Stimulated activated CD8-positive, alpha-beta memory T cell treated with anti-CD3 and anti-CD28 coated beads, Interleukin-15, amount 100 ng/mL, for 24 hours (primary cell): Measurements from ENCODE around the gene ILDR1.

ENCODE experiments used
- DNase-seq: peaks from one replicate; pipeline ENCODE4 v3.0.0-alpha.2; 2020; ENCODE audit warnings: low read depth

Gene ILDR1

DNA sequence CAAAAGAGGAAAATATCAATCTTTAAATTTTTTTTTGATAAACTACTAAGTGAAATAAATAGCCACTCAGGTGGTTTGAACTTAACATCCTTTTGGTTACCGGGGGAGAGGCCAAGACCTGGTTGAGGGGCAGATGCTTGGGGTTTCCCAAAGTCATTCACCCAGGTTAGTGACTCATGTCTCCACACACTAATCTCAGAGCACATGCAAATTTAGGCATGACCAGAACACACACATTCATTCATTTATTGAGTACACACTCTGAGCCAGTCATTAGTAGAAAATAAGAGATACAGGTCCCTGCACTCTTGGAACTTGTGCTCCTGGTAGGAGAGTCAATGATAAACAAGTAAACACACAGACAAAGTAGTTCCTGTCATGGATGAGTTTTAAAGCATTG is 7.3 kb downstream of the ILDR1 start:
- no peak for DNase-seq

DNA sequence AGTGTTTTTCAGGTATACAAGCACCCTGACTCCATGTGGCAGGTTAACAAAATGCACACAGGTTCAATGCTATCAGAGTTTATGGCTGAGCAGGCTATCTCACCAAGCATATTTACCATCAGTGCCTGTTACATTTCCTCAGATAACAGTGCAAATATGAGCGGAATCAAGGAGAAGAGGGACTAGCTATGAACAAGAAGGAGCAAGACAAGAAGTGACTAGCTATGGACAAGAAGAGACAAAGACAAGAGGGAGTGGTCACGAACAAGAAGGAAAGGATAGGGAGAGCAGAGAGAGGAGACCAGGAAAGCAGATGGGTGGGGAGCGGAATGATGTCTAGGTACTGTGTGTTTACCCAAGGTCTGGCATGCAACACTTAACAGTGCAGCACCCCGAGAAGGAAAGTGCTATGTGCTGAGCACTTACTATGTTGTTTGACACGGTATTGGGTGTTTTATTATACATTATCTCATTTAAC is 8.6 kb downstream of the ILDR1 start:
- no peak for DNase-seq

DNA sequence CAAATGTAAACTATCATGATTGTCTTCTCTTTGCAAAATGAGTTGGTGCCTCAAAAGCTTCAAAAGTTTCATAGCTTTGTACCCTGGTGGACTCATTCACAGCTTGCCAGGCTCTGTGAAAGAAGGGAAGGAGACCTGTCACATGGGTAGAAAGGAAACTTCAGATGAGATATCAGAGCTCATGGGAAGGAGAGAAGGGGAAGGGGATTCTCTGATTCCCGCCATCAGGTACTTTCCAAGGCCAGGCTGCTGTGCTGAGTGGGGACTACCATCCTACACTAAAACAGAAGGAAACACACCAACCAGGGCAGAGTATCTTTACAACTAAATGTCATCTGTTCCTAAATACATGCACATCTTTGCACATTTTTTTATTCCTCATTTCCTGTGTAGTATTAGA is 9.2 kb downstream of the ILDR1 start:
- no peak for DNase-seq

DNA sequence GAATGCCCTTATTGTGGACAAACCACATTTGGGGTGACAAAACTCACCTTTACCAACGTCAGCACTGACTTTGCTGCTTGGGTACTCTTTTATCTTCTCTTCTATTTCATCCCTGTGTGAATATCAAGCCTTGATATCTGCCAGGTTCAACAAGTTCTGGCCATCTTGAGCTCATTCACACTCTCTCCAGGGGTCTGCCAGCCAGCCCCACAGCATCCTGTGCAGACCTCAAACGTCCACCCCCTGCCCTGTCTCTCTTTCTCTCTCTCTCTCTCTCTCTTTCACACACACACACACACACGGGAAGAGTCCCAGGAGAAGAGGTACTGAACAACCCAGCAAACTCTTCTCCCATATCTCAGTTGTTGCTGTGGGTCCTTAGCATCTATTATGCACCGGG is 10.7 kb downstream of the ILDR1 start:
- no peak for DNase-seq

DNA sequence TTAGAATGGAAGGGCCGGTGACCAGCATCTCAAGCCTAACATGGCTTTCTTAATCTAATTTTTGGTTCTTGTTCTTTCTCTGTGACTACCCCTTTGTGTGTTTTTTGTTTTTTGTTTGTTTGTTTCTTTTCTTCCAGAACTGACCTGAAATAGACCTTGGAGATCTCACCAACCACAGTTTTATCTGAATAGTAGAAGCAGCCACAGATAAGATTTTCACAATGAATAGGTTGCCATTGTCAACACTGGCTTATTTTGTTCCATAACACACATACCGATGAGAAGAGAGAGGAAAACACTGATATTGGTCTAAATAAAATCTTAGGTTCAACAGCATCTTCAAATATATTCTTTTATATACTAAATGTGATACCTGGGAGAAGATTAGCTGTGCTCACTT is 11.5 kb downstream of the ILDR1 start:
- DNase-seq, result no peak

DNA sequence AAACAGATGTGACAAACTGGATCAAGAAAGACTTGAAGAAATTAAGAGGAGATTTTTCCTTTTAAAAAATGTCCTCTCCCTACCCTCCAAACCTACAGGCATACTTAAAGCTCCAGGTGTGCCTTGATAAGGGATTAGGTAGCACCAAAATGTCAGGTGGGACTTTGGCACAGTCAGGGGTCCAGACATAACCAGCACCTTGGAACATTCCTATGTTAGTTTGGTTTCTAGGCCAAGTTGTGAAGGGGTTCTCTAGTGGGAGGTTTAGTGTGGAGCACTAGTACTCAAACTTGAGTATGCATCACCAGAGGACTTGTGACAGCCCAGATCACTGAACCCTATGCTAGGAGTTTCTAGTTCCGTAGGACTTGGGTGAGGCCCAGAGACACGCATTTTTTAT is 13.9 kb downstream of the ILDR1 start:
- no peak for DNase-seq

DNA sequence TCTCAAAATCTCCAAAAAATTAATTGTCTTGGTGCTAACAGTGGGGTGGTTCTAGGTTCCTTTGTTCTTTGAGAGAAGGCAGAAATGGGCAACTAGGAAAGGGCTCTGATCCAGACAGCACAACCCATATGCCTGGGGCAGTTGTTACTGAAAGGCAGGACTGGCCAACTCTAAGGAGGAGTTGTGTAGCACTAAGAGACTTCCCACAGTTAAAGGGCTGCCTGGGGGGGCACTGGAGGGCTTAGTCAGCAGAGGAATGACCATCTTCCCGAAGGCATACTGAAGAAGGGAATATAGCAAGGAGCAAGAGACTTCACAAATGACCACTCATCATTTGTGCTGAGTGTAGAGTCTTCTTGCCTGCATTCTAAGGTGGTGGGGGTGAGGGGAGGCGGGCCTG is 15.8 kb downstream of the ILDR1 start:
- DNase-seq, result no peak

DNA sequence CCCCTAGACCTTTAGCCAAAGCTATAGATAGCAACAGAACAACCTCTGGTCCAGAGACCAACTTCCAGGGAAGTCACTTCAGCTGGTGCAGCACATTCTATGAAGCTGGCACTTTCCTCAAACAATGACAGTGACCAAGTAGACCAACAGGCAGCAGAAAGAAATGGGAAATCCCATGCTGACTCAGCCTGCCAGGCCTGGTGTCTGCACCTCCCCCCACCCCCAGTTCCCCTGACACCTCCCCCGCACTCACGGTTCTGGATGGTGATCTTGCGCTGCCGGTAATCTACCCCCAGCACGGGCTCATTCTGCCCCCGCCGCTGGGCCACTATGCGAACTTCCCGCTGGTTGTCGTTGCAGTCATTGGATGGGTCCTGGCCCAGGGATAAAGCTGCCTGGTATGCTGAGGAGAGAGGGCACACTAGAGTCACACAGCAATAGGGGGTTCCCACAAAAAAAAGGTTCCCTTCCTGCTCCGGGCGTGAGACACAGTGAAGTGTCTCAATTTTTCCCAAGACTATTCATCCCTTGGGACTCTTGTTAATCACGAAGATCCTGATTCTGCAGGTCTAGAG is 17.0 kb downstream of the ILDR1 start:
- DNase-seq, result no peak

DNA sequence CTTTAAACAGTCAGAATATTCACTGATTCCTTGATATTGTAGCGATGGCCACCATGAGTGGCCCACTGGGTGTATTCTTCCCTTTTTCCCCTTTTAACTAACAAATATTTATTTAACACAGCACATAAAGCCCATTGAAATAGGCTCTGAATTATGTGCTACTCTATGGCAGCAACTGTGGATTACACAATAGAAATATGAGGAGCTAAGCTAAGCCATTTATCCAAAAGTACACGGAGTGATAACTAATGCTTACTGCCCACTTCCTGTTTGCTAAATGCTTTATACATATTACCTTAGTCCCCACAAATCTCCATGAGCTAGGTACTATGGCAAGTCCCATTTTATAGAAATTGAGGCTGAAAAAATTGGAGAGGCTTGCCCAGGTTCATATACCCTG is 17.9 kb downstream of the ILDR1 start:
- DNase-seq, result no peak

DNA sequence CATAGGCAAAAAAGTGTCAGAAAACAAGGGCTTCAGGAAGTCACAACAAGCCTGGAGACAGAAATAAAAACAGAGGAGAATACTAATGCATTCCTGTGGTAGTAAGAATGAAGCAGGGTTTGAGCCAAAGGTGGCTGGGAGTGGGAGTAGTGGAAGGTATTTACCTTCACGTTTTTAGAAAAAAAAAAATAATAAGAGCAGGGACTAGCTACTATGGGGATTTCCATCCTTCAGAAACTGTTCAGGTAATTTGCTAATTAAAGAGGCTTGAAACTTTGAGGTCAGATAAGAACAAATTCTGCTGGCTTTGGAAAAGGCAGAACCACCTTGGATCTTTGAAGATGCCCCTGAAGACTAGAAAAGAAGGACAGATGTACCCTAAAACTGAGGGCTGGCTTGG is 18.4 kb downstream of the ILDR1 start:
- DNase-seq, result no peak

DNA sequence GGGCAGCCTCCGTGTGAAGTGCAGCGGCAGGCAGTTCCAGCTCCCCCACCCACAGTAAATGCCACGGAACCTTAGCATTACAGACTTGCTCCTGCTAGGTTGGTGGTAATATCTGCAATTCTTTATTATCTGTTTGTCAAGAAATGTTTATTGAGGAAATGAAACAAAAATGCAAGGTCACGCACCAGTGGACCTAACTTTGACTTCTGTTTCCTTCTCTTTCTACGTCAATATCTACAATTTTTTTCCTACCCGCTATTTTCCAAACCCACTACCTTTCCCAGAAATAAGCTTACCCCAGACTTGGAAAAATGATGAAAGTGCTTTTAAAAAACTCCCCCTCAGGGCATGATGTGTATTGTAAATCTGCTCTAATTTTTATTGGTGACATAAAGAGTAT is 18.9 kb downstream of the ILDR1 start:
- DNase-seq, result no peak

DNA sequence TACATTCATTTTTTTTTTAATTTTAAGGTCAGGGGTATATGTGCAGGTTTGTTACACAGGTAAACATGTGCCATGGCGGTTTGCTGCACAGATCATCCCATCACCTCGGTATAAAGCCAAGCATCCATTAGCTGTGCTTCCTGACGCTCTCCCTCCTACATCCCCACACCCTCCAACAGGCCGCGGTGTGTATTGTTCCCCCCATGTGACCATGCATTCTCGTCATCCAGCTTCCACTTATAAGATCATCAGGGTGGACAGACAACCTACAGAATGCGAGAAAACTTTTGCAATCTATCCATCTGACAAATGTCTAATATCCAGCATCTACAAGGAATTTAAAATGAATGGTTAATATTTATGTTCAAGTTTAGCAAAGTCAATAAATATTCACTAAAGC is 19.4 kb downstream of the ILDR1 start:
- no peak for DNase-seq

DNA sequence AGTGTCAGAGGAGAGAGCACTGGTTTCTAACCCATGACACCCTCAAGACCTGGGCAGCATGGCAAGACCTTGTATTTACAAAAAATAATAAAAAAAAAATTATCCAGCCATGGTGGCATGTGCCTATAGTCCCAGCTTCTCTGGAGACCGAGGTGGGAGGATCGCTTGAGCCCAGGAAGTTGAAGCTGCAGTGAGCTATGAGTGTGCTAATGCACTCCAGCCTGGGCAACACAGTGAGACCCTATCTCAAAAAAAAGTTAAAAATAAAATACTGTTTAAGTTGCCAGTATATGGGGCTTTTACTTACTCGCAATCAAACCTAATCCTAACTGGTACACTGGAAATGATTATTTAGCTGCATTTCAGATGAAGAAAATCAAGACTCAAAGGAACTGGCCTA is 20.2 kb downstream of the ILDR1 start:
- no peak for DNase-seq

DNA sequence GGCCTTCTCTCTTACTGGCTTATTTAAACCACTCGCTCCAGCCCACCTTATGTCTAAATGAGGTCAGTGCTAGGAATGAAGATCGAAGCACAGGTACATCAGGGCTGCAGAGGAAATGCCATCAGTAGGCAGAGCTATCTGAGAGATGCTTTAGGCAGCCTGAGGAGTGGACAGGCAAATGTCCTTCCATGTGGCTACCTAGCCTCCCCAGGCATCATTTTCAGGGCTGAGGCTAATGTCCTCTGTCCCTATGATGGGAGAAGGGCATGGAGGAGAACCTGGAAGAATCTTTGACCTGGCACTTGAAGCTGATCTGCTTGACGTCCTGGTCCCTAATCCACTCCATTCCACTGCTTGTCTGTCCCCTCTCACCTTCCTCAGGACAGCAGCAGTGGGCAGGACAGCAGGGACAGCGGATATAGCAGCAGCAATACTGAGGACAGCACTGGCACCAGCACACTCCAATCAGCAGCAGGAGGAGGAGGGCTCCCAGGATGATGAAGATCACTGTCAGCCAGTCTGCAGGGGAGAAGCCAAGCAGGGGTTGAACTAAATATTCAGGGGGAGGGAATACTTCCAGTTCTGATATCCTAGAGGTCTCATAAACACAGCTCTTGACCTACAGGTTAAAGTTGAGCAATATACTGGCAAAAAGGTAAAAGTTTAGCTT is 21.0 kb downstream of the ILDR1 start:
- DNase-seq, result no peak

DNA sequence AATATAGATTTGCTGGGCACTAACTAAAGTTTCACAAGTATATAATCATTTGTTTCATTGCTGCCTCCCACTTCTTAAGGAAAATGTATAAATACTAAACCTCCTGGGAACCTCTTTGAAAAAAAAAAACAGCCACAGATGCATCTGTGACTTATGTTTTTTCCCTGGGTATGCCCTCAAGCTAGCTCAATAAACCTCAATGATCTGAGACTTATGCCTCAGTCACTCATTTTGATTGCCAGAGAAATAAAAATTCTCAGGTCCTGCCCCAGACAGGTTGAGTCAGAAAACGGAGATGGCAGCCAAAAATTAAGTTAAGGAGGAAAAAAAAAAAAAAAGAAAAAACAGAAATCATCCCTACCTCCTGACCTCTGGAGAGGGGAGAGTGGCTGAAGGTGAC is 22.1 kb downstream of the ILDR1 start:
- no peak for DNase-seq

DNA sequence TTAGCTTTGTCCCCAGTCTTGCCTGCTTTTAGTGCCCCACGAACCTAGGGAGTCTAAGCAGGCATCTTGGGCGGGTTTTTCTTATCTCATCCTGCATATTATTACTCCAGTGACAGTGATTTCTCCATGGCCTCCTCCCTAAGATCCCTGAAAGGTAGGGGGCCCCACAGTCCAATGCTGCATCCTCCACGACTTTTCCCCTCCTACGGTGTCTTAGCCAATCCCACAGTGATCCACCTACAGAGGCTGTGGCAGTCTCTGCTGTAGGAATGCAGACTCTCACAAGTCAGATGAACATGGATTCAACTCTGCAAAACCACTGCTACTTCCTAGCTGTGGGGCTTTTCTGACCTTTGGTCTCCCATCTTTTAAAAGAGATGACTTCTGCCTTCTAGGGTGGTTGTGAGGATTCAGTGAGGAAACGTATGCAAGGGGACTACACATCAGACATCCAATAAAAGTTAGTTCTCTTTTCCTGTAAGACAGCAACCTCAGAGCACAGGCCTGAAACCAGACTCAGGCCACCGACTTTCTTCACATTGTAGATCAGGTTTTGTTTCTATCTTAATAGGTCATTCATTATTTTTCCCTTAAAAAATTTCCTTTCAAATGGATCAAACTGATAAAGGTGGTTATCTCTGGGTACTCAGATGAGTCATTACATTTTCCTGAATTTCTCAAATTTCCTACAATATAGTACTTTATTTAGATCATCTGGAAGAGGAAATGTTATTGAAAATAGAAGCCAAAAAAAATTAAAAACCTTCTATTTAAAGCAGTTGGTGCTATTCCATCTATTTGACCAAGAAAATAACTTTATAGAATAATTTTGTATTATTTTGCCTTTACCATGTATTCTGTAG is 23.2 kb downstream of the ILDR1 start:
- DNase-seq, result no peak

DNA sequence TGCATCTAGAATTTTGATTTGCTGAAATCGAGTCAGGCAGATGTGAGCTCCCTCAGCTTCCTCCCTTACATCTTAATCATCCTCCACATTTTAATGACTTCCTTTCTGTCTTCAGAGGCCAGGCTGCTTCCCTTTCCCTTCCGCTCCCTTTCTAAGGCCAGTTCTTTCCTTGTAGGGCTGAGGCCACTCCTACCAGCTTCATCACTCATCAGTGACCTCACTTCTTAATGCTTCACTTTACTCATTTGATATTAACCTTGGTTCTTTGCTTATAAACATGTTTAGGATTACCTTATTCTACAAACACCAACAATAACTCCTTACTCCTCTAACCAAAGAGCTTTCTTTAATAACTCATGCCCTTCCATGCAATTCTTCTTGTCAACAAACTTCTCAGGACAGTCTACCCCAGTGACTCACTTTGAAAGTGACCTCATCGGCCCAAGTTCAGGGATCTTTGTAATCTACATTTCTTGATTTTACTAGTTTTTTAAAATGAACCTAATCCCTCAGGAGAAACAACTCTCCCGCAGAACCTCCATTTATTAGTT is 23.9 kb downstream of the ILDR1 start:
- no peak for DNase-seq

DNA sequence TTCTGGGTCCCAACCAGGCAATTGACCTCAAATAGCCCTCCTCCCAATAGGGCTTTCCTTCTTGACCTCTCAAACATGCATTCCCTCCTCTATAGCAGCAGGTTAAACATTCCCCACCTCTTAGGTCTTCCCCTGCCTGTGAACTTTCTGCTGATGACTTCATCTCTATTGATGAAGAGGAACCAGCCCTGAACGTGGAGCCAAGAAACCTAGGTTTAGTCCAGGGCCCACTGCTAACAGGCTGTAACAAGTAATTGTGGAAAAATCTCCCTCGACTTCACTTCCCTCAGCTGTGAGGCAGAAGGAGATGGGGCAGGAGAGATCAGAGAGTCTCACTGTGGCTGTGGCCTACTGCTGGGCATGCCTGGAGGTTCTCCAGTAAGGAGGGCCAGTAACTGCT is 24.7 kb downstream of the ILDR1 start:
- no peak for DNase-seq

DNA sequence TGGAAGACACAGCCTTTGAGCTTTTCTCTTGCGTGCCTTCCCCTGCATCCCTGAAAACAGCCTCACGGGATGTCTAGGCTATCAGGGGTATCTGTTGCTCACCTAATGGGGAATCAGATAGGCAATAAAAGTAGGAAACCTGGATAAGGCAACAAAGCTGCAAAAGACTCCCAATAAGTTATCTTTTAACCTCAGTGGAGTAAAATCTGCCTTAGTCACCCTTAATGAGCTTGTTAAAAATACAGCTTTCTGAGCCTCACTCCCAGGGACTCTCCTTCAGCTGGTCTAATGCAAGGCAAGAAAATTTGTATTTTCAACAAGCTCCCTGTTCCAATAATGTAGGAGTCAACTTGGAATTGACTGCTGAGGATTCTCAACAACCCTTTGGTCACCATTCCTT is 25.6 kb downstream of the ILDR1 start:
- DNase-seq, result no peak

DNA sequence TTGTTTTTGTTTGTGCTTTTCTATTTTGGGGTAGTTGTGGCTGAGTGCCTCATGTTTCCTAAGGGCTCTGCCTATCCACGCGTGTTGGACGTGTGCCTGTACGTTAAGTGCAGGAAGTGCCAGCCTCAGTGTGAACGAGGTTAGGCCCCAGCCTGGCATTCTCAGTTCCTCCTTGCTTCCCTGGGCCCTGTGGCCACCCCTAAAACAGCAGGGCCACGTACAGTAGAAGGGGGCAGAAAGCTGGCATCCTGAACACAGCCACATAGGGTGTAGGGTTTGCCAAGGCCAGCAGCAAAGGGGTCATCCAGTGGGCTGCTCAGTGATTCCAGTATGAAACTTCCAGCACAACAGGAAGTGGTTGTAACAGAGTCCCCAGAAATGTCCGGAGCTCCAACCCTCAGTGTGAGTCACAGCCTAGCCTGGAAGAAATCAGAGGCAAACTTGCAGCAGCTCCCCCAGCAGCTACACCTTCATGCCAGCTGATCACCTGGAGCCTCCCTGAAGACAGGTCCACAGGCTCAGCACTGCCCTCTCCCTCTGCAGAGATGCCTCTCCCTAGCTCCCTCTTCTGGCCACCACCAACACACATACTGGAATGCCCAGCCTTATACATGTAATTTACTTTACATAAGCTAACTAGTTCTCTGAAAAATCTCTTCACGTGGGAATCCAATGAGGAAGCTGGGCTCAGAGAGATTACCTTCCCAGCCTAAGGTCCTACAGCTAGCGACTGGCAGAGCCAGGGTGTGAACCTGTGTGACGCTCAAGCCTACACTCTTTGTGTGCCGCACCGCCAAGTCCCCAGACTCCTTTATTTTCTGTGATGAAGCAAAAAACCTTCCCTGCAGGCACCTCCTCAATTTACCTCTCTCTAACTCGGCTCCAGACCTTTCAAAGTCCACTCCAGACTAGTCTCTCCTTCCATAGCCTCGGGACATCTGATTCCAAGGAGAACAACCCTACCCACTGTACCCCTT is 26.6 kb downstream of the ILDR1 start:
- DNase-seq, result no peak

DNA sequence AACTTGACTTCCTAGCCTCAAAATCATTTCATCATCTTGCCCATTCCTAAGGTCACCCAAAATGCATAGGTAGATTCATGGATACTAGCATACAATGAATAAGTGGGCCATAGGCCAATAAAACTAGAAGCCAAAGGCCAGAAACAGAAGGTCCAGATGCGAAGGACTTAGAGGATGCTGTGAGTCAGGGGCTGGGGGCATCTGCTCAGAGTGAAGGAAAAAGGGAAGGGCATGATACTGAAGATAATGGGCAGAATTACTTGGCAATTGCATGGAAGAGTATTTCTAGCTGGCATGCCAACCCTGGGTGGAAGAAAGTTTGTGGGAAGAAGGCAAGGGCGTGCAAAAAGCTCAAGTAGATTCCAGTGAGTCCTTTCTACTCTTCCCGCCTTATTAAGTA is 27.5 kb downstream of the ILDR1 start:
- DNase-seq, result no peak
